ENCODE results near the gene FBXW9.
"Not testable (repeated sequence)": the region's sequence is repeated elsewhere in the genome, so short reads cannot be mapped to it uniquely, and the experiment has no call there.

Gene FBXW9

GRCh38 chr19:12649941-12650340 is 46.5 kb downstream of the FBXW9 start:
- no peak for DNase-seq

DNA sequence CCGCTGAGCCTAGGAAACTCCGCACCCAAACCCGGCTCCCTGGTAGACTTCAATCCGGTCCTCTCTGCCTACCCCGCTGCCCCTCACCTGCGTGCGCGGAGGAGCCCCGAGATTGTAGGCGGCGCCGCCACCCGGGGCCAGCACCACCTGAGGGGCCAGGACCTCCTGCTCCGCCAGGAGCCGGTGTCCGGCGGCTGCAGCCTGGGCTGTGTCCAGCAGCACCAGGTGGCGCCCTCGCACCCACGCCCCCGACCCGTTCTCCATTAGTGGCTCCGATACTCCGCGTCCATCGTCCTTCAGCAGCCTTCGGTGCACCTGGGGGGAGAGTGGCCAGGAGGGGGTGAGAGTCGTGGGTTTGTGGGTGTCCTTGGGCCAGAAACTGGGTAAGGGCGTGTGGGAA is 48.3 kb downstream of the FBXW9 start:
- DNase-seq = no peak

DNA sequence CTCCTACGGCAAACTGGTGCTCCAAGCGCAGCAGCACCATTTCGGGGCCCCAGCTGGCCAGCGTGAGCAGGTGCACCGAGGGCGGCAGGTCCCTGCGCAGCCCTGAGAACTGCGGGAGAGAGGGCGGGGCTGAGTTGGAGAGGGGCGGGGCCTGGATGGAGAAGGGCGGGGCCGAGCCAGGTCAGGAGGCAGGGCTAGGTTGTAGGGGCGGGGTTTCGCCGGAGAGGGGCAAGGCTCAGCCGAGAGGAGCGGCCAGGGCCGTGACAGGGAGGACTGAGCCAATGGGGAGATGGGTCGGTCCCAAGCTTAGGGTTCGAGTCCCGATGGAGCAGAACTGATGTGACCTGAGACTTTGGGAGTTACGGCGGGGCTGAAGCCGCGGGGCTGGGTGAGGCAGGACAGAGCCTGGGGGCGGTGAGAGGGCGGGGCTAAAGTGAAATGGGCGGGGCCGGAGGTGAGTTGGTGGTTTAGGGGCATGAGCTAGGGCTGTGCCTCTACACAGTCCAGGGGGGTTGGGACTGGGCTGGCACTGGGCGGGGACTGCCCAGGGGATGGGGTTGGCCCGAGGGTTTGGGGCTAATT is 48.9 kb downstream of the FBXW9 start:
- DNase-seq = no peak

DNA sequence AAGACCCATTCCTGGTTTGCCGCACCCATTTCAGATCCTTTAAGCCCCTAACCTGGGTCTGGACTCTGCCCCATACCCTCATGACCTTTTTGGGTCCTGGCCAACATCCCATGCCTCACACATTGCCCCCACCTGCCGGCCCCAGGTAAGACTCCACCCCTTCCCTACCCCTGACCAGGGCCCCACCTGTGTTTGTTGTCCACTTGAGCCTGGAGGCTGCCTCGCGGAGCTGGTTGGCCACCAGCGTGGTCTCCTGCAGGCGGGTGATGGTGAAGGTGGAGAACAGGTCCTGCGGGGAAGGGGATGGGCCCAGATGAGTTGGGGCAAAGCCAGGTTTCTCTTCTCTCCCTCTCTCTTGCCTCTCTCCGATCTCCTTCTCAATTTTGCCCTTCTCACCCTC is 49.4 kb downstream of the FBXW9 start:
- DNase-seq = no peak

DNA sequence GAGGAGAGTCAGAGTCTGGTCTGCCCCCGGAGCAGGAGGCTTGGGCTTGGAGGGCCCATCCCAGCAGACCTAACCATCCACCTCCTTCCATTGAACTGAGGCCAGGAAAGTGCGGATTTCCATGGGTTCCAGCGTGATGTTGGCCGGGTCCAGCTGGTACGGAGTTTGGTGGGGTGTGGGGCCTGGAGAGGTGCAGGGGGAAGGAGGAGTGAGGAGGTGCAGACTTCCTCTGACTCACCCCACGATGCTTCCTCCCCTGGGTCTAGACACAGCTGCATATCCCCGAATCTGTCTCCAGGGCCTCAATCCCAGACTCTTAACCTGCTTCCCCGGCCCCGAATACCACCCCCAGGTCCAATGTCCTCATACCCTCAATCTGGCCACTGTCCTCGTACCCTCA is 49.9 kb downstream of the FBXW9 start:
- DNase-seq = no peak

- not testable (repeated sequence) for DNase-seq
Observed at GRCh38 chr19:12643716-12644115, 52.7 kb downstream of the FBXW9 start.

- DNase-seq = no peak
Observed at GRCh38 chr19:12642506-12642905, 53.9 kb downstream of the FBXW9 start.

GRCh38 chr19:12641456-12641855 is 55.0 kb downstream of the FBXW9 start:
- no peak for DNase-seq

GRCh38 chr19:12639901-12640613 is 56.4 kb downstream of the FBXW9 start:
- peak; percentile 79 for DNase-seq
